GM12874 (cell line): ENCODE data around the gene AUTS2.

Source experiments
- TF ChIP-seq, protein P1 (sequence below): IDR thresholded peaks from 2 replicates; pipeline ENCODE4 v1.5.1; 2011; ENCODE audit warnings: low read depth, mild to moderate bottlenecking, control low read depth, low read length, moderate library complexity; ENCODE audit not compliant: insufficient read depth

Gene AUTS2

GRCh38 chr7:70239918-70240317 lies 641.6 kb downstream of the AUTS2 start:
- TF ChIP-seq, protein P1, sequence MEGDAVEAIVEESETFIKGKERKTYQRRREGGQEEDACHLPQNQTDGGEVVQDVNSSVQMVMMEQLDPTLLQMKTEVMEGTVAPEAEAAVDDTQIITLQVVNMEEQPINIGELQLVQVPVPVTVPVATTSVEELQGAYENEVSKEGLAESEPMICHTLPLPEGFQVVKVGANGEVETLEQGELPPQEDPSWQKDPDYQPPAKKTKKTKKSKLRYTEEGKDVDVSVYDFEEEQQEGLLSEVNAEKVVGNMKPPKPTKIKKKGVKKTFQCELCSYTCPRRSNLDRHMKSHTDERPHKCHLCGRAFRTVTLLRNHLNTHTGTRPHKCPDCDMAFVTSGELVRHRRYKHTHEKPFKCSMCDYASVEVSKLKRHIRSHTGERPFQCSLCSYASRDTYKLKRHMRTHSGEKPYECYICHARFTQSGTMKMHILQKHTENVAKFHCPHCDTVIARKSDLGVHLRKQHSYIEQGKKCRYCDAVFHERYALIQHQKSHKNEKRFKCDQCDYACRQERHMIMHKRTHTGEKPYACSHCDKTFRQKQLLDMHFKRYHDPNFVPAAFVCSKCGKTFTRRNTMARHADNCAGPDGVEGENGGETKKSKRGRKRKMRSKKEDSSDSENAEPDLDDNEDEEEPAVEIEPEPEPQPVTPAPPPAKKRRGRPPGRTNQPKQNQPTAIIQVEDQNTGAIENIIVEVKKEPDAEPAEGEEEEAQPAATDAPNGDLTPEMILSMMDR: no peak

GRCh38 chr7:70240873-70241272 lies 642.6 kb downstream of the AUTS2 start:
- TF ChIP-seq, protein P1: no peak

GRCh38 chr7:70241536-70242175 lies 643.4 kb downstream of the AUTS2 start:
- TF ChIP-seq, protein P1: no peak

DNA sequence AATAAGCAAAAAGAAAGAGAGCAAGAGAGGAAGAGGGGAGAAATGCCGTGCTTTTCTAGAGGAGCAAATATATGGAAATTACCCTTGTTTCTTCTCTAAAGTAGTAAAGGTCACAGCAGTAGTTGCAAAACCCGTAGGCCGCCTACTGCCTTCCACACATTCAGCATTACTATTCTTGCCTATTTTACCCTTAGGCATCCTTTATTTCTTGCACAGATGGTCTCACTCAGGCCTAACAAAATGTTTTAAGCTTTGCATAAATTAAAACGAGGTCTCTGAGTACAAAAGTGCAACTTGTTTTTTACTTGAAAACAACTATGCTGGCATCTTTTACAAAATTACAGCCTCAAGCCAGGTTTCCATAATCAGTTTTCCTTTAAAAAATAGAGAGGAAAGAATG lies 644.6 kb downstream of the AUTS2 start:
- TF ChIP-seq, protein P1: no peak

- TF ChIP-seq, protein P1: no peak
Measured at GRCh38 chr7:70243443-70243842, 645.2 kb downstream of the AUTS2 start.

DNA sequence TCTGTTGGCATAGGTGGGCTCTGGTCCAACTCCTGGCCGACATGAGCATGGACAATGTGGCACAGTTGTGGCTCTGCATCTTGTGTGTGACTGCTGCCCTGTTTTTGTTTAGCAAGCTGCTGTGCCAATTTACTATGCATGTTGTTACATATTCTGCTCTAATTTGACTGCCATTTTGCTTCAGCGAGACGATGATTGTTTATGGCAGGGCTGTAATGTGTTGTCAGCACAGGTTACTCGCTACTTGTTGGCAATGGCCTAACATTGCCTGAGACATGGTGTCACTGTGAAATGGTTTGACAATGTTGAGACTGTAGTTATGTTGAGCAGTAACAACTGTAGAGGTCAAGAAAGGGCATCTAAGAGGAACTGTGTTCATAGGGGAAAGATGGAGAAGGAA lies 659.6 kb downstream of the AUTS2 start:
- TF ChIP-seq, protein P1: no peak

GRCh38 chr7:70259502-70259901 lies 661.2 kb downstream of the AUTS2 start:
- TF ChIP-seq, protein P1: no peak
